HEK293 (cell line): Measurements from ENCODE around the gene STAT5B.

ENCODE experiments used
- CTCF ChIA-PET: fragments of 350-600 bp; formaldehyde crosslinking; extraction: SDS; loops from one replicate; lab custom pipeline; 2021; ENCODE audit warnings: antibody characterized with exemption; lab: Yijun Ruan, JAX
- POLR2A ChIA-PET: fragments of 300-600 bp; formaldehyde crosslinking; extraction: SDS; loops from one replicate; lab custom pipeline; 2020; ENCODE audit warnings: antibody characterized with exemption, inconsistent platforms; lab: Yijun Ruan, JAX
- H3K27ac ChIP-seq: fragments of 200-500 bp; sonication (Bioruptor generic); 2 replicates; pipeline ENCODE4 v1.5.1; 2014; ENCODE audit warnings: low read depth, low read length, control low read depth, inconsistent platforms; ENCODE audit errors: extremely low read depth
- H3K36me3 ChIP-seq, 2 experiments: fragments of 200-500 bp in 1 of 2; sonication (Bioruptor generic) in 1 of 2; 1 replicate in 1 of 2; 2 replicates in 1 of 2; pipeline ENCODE4 v1.5.1; 2014 to 2017; ENCODE audit warnings: inconsistent platforms in 2 of 2, low read length in 2 of 2; ENCODE audit not compliant: control insufficient read depth in 2 of 2, insufficient read depth in 1 of 2
- H3K4me1 ChIP-seq: fragments of 200-500 bp; sonication (Bioruptor generic); 2 replicates; pipeline ENCODE4 v1.5.1; 2014; ENCODE audit warnings: mild to moderate bottlenecking, low read length, inconsistent platforms; ENCODE audit not compliant: control insufficient read depth, insufficient read depth
- H3K4me3 ChIP-seq: 2 replicates; pipeline ENCODE4 v1.5.1; 2011; ENCODE audit warnings: low read depth, mild to moderate bottlenecking, control low read depth, low read length, moderate library complexity
- H3K9me3 ChIP-seq: fragments of 200-500 bp; sonication (Bioruptor generic); 2 replicates; pipeline ENCODE4 v1.5.1; 2014; ENCODE audit warnings: low read depth, low read length, inconsistent platforms; ENCODE audit not compliant: control insufficient read depth, insufficient read depth
- ZBTB17 ChIP-seq: fragments of 450-650 bp; formaldehyde crosslinking; IDR thresholded peaks from 2 replicates; pipeline ENCODE4 v1.5.1; 2016; ENCODE audit warnings: missing biosample characterization, missing genetic modification characterization
- ZBTB21 ChIP-seq: fragments of 450-650 bp; formaldehyde crosslinking; IDR thresholded peaks from 2 replicates; pipeline ENCODE4 v1.5.1; 2017; ENCODE audit warnings: missing biosample characterization, missing genetic modification characterization
- ZFP41 ChIP-seq: fragments of 450-650 bp; formaldehyde crosslinking; IDR thresholded peaks from 2 replicates; pipeline ENCODE4 v1.5.1; 2016; ENCODE audit warnings: missing biosample characterization, missing genetic modification characterization, borderline replicate concordance
- ZNF114 ChIP-seq: fragments of 450-650 bp; formaldehyde crosslinking; IDR thresholded peaks from 2 replicates; pipeline ENCODE4 v1.5.0; 2017; ENCODE audit warnings: missing biosample characterization, missing genetic modification characterization
- ZNF138 ChIP-seq: fragments of 450-650 bp; formaldehyde crosslinking; IDR thresholded peaks from 2 replicates; pipeline ENCODE4 v1.5.1; 2016; ENCODE audit warnings: missing biosample characterization, missing genetic modification characterization, borderline replicate concordance
- ZNF16 ChIP-seq: fragments of 450-650 bp; formaldehyde crosslinking; IDR thresholded peaks from 2 replicates; pipeline ENCODE4 v1.5.1; 2016; ENCODE audit warnings: low read depth, missing biosample characterization, missing genetic modification characterization
- ZNF274 ChIP-seq, 2 experiments: fragments of 200-500 bp in 1 of 2; fragments of 450-650 bp in 1 of 2; sonication (Bioruptor generic) in 1 of 2; formaldehyde crosslinking in 1 of 2; IDR thresholded peaks; 2 replicates each; pipeline versions ENCODE4 v1.5.1 to v1.6.1; 2014 to 2016; ENCODE audit warnings: borderline replicate concordance in 1 of 2, inconsistent platforms in 1 of 2, low read length in 1 of 2, missing biosample characterization in 1 of 2, missing genetic modification characterization in 1 of 2
- ZNF302 ChIP-seq: fragments of 450-650 bp; formaldehyde crosslinking; IDR thresholded peaks from 2 replicates; pipeline ENCODE4 v1.5.1; 2016; ENCODE audit warnings: missing biosample characterization, missing genetic modification characterization, low read depth
- ZNF37A ChIP-seq: fragments of 450-650 bp; IDR thresholded peaks from 2 replicates; pipeline ENCODE4 v1.5.1; 2018; ENCODE audit warnings: missing biosample characterization, missing genetic modification characterization
- ZNF416 ChIP-seq: fragments of 450-650 bp; formaldehyde crosslinking; IDR thresholded peaks from 2 replicates; pipeline ENCODE4 v1.5.1; 2016; ENCODE audit warnings: missing biosample characterization, missing genetic modification characterization
- ZNF555 ChIP-seq: fragments of 450-650 bp; formaldehyde crosslinking; conservative IDR thresholded peaks from 2 replicates; pipeline ENCODE4 v1.5.1; 2017; ENCODE audit warnings: missing biosample characterization, mild to moderate bottlenecking, missing genetic modification characterization, inconsistent platforms
- ZNF561 ChIP-seq: fragments of 450-650 bp; IDR thresholded peaks from 2 replicates; pipeline ENCODE4 v1.5.1; 2018; ENCODE audit warnings: missing biosample characterization, missing genetic modification characterization, borderline replicate concordance
- ZNF596 ChIP-seq: fragments of 450-650 bp; IDR thresholded peaks from 2 replicates; pipeline ENCODE4 v1.5.0; 2018; ENCODE audit warnings: missing biosample characterization, mild to moderate bottlenecking, missing genetic modification characterization, moderate library complexity
- ZNF660 ChIP-seq: fragments of 450-650 bp; IDR thresholded peaks from 2 replicates; pipeline ENCODE4 v1.5.1; 2018; ENCODE audit warnings: missing biosample characterization, mild to moderate bottlenecking, missing genetic modification characterization
- ZNF707 ChIP-seq: fragments of 450-650 bp; formaldehyde crosslinking; IDR thresholded peaks from 2 replicates; pipeline ENCODE4 v1.5.1; 2016; ENCODE audit warnings: missing biosample characterization, missing genetic modification characterization
- ZNF76 ChIP-seq: fragments of 450-650 bp; formaldehyde crosslinking; IDR thresholded peaks from 2 replicates; pipeline ENCODE4; 2016; ENCODE audit warnings: low read depth, missing biosample characterization, missing genetic modification characterization, borderline replicate concordance
- ZNF843 ChIP-seq: fragments of 450-650 bp; formaldehyde crosslinking; IDR thresholded peaks from 2 replicates; pipeline ENCODE4 v1.5.1; 2016; ENCODE audit warnings: missing biosample characterization, missing genetic modification characterization
- TF ChIP-seq, protein P1 (sequence below): fragments of 450-650 bp; formaldehyde crosslinking; IDR thresholded peaks from 2 replicates; pipeline ENCODE4 v1.5.1; 2016; ENCODE audit warnings: missing biosample characterization, missing genetic modification characterization
- TF ChIP-seq, protein P2 (sequence below): fragments of 450-650 bp; formaldehyde crosslinking; IDR thresholded peaks from 2 replicates; pipeline ENCODE4 v1.5.1; 2016; ENCODE audit warnings: missing biosample characterization, missing genetic modification characterization, borderline replicate concordance
- TF ChIP-seq, protein P3 (sequence below): fragments of 450-650 bp; formaldehyde crosslinking; IDR thresholded peaks from 2 replicates; pipeline ENCODE4 v1.5.1; 2017; ENCODE audit warnings: missing biosample characterization, mild to moderate bottlenecking, missing genetic modification characterization, moderate library complexity
- TF ChIP-seq, protein P4 (sequence below): fragments of 450-650 bp; formaldehyde crosslinking; IDR thresholded peaks from 2 replicates; pipeline ENCODE4 v1.5.1; 2017; ENCODE audit warnings: missing biosample characterization, missing genetic modification characterization
- TF ChIP-seq, protein P5 (sequence below): fragments of 450-650 bp; formaldehyde crosslinking; IDR thresholded peaks from 2 replicates; pipeline ENCODE4 v1.5.1; 2017; ENCODE audit warnings: missing biosample characterization, missing genetic modification characterization
- TF ChIP-seq, protein P6 (sequence below): fragments of 450-650 bp; formaldehyde crosslinking; IDR thresholded peaks from 2 replicates; pipeline ENCODE4 v1.5.1; 2016; ENCODE audit warnings: missing biosample characterization, missing genetic modification characterization
- TF ChIP-seq, protein P7 (sequence below): fragments of 450-650 bp; formaldehyde crosslinking; IDR thresholded peaks from 2 replicates; pipeline ENCODE4 v1.5.1; 2017; ENCODE audit warnings: missing biosample characterization, missing genetic modification characterization

STAT5B gene

DNA sequence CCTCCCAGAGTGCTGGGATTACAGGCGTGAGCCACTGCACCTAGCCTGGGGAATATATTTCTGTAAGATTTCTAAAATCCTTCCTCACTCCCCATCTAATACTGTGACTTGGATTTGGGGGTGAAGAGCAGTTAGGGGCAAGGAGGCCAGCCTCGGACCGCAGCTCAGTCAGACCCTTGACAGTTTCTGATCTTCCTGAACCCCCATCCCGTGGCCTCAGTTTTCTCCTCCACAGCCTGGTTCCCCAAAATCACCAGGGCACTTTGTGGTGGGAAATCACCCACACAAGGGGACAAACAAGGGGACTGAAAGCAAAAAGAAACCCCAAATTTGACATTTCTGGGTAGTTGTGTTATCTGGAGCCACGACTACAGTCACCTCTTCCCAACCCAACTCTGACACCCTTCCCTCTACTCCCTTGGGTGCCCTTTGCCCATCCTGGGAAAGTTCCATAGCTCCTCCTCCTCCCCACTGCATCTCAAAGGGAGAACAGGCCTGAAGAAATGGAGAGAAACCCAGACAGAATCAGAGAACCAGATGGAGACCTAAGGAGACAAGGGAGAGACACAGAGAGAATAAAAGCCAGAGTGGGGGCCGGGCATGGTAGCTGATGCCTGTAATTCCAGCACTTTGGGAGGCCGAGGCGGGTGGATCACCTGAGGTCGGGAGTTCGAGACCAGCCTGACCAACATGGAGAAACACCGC lies 9.3 kb upstream of the STAT5B start:
- CTCF ChIA-PET = interaction anchor here (1.1 kb wide), 1 partner anchor 11 kb away, joined by 3 read pairs; no protein-coding TSS in a partner anchor
- H3K4me3 ChIP-seq = no peak overlapping the region
- H3K9me3 ChIP-seq = no peaks in the 10 kb centered on the region
- no peaks in the 10 kb centered on the region for H3K4me1 ChIP-seq
- POLR2A ChIA-PET = no interaction called here
- no peaks in the 10 kb centered on the region for H3K36me3 ChIP-seq
- no peak overlapping the region for H3K27ac ChIP-seq
- TF ChIP-seq ZNF561 (no peak), ZFP41 (tag by site-specific recombination) (no peak), ZNF660 (no peak), ZNF114 (tag by site-specific recombination) (no peak), ZNF416 (tag by site-specific recombination) (no peak), ZNF37A (tag by site-specific recombination) (no peak), ZBTB21 (no peak), ZNF138 (tag by site-specific recombination) (no peak), ZNF843 (no peak), ZNF16 (tag by site-specific recombination) (no peak), ZNF707 (tag by site-specific recombination) (no peak), ZNF76 (no peak)
- TF ChIP-seq, protein P1, sequence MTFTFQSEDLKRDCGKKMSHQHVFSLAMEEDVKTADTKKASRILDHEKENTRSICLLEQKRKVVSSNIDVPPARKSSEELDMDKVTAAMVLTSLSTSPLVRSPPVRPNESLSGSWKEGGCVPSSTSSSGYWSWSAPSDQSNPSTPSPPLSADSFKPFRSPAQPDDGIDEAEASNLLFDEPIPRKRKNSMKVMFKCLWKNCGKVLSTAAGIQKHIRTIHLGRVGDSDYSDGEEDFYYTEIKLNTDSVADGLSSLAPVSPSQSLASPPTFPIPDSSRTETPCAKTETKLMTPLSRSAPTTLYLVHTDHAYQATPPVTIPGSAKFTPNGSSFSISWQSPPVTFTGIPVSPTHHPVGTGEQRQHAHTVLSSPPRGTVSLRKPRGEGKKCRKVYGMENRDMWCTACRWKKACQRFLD (tag by site-specific recombination) = no peak
- TF ChIP-seq, protein P2, sequence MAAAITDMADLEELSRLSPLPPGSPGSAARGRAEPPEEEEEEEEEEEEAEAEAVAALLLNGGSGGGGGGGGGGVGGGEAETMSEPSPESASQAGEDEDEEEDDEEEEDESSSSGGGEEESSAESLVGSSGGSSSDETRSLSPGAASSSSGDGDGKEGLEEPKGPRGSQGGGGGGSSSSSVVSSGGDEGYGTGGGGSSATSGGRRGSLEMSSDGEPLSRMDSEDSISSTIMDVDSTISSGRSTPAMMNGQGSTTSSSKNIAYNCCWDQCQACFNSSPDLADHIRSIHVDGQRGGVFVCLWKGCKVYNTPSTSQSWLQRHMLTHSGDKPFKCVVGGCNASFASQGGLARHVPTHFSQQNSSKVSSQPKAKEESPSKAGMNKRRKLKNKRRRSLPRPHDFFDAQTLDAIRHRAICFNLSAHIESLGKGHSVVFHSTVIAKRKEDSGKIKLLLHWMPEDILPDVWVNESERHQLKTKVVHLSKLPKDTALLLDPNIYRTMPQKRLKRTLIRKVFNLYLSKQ (tag by site-specific recombination) = no peak
- TF ChIP-seq, protein P3, sequence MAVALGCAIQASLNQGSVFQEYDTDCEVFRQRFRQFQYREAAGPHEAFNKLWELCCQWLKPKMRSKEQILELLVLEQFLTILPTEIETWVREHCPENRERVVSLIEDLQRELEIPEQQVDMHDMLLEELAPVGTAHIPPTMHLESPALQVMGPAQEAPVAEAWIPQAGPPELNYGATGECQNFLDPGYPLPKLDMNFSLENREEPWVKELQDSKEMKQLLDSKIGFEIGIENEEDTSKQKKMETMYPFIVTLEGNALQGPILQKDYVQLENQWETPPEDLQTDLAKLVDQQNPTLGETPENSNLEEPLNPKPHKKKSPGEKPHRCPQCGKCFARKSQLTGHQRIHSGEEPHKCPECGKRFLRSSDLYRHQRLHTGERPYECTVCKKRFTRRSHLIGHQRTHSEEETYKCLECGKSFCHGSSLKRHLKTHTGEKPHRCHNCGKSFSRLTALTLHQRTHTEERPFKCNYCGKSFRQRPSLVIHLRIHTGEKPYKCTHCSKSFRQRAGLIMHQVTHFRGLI (tag by site-specific recombination) = no peak
- TF ChIP-seq, protein P4, sequence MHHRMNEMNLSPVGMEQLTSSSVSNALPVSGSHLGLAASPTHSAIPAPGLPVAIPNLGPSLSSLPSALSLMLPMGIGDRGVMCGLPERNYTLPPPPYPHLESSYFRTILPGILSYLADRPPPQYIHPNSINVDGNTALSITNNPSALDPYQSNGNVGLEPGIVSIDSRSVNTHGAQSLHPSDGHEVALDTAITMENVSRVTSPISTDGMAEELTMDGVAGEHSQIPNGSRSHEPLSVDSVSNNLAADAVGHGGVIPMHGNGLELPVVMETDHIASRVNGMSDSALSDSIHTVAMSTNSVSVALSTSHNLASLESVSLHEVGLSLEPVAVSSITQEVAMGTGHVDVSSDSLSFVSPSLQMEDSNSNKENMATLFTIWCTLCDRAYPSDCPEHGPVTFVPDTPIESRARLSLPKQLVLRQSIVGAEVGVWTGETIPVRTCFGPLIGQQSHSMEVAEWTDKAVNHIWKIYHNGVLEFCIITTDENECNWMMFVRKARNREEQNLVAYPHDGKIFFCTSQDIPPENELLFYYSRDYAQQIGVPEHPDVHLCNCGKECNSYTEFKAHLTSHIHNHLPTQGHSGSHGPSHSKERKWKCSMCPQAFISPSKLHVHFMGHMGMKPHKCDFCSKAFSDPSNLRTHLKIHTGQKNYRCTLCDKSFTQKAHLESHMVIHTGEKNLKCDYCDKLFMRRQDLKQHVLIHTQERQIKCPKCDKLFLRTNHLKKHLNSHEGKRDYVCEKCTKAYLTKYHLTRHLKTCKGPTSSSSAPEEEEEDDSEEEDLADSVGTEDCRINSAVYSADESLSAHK (tag by site-specific recombination) = no peak
- TF ChIP-seq, protein P5, sequence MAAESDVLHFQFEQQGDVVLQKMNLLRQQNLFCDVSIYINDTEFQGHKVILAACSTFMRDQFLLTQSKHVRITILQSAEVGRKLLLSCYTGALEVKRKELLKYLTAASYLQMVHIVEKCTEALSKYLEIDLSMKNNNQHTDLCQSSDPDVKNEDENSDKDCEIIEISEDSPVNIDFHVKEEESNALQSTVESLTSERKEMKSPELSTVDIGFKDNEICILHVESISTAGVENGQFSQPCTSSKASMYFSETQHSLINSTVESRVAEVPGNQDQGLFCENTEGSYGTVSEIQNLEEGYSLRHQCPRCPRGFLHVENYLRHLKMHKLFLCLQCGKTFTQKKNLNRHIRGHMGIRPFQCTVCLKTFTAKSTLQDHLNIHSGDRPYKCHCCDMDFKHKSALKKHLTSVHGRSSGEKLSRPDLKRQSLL (tag by site-specific recombination) = no peak

DNA sequence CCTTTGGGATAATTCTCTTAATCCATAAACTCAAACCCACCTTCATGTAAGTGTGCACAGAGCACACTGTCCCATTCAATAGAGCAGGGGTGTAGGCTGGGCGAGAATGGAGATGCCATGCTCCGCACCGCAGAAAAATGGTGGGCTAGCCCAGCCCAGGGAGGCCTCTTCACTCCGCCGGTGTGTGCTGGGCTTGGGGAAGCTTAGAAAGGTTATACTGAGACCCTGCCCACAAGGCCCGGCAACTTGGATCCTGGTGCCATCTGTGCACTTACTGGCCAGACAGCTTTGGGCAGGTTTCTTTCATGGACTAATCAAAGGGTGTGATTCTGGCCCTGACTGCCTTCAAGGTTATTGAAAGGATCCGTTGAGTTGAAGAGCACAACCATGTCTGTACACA lies 8.4 kb upstream of the STAT5B start:
- Histone ChIP-seq H3K9me3 (no peaks in the 10 kb centered on the region), H3K27ac (no peak overlapping the region), H3K4me1 (no peaks in the 10 kb centered on the region), H3K4me3 (no peak overlapping the region), H3K36me3 (no peaks in the 10 kb centered on the region)
- ChIA-PET POLR2A (no interaction called here), CTCF (interaction anchor here (0.5 kb wide), 2 partner anchors 9 to 242 kb away, joined by 3 to 4 read pairs; no protein-coding TSS in a partner anchor)
- TF ChIP-seq ZNF596 (tag by site-specific recombination) (no peak), ZBTB17 (tag by site-specific recombination) (no peak), ZNF302 (tag by site-specific recombination) (no peak), ZNF555 (tag by site-specific recombination) (no peak), ZBTB21 (no peak), ZNF274 (IDR thresholded peaks at IDR 0.05; ENCODE audit: low read length) (no peak), ZNF274 (tag by site-specific recombination; IDR thresholded peaks at IDR 0.05; ENCODE audit: borderline replicate concordance) (no peak)
- TF ChIP-seq, protein P6, sequence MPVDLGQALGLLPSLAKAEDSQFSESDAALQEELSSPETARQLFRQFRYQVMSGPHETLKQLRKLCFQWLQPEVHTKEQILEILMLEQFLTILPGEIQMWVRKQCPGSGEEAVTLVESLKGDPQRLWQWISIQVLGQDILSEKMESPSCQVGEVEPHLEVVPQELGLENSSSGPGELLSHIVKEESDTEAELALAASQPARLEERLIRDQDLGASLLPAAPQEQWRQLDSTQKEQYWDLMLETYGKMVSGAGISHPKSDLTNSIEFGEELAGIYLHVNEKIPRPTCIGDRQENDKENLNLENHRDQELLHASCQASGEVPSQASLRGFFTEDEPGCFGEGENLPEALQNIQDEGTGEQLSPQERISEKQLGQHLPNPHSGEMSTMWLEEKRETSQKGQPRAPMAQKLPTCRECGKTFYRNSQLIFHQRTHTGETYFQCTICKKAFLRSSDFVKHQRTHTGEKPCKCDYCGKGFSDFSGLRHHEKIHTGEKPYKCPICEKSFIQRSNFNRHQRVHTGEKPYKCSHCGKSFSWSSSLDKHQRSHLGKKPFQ (tag by site-specific recombination) = no peak
- TF ChIP-seq, protein P7, sequence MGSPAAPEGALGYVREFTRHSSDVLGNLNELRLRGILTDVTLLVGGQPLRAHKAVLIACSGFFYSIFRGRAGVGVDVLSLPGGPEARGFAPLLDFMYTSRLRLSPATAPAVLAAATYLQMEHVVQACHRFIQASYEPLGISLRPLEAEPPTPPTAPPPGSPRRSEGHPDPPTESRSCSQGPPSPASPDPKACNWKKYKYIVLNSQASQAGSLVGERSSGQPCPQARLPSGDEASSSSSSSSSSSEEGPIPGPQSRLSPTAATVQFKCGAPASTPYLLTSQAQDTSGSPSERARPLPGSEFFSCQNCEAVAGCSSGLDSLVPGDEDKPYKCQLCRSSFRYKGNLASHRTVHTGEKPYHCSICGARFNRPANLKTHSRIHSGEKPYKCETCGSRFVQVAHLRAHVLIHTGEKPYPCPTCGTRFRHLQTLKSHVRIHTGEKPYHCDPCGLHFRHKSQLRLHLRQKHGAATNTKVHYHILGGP (tag by site-specific recombination) = no peak
